ENCODE measurements around the gene FAM13B.
"Not testable (repeated sequence)": the region's sequence is repeated elsewhere in the genome, so short reads cannot be mapped to it uniquely, and the experiment has no call there.

Gene FAM13B

DNA sequence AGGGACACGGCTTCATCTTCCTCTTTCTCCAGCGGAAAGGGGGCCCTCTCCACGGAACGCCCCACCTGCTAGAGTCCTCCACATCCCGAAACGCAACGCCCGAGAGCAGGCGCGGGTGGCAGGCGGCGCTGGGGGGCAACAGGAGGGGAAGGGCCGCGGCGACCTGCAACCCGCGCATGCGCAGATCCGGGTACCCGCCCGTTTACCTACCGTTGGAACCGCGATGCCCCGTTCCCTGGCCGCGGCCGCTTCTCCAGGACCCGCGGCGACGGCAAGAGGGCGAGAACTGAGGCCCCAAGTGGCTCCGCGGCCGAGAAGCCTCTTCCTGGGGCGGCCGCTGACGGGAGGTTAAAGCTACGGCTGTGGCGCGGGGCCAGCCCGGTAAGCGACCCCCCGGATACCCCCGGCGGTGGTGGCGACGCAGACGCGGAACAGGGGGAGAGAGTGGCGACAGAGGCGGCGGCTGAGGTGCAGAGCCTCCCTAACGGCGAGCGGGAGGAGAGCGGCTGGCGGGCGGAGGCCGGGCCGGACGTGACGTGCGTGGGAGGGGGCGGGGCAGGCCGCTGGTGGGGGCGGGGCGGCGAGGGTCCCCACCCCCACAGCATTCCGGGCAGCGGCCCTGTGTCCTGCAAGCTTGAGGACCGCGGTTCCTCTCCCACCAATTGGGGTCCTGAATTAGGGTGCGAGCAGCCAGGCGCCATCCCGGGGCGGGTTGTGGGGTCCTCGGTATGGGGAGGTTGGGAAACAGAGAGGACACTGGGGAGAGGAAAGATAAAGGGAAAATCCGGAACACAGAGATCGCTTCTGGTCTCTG is at the start of gene FAM13B:
Gene FAM13B, minus strand, starts transcription at position 508 of the 814 bp plus-strand sequence. CDS start 13,968 bp downstream, outside the sequence.
- DNase-seq (ENCODE audit: low read depth in 1 of 2, low spot score in 1 of 2), result peak; percentile 60 to 69

DNA sequence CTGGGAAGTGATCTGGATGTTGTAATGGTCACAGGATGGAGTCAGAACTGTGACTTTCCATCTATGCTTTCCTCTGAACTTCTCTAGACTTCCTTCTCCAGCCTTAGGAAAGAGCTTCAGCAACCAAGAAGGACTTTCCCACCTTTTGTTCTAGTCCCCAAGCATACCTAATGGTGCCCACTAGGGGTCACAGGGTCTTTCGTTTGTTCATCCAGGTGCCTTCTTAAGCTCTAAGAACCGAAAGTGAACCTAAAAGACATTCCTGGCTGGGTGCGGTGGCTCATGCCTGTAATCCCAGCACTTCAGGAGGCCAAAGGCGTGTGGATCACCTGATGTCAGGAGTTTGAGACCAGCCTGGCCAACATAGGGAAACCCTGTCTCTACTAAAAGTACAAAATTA is 49.2 kb upstream of the FAM13B start:
- DNase-seq (ENCODE audit: low read depth in 1 of 2, low spot score in 1 of 2), result no peak

DNA sequence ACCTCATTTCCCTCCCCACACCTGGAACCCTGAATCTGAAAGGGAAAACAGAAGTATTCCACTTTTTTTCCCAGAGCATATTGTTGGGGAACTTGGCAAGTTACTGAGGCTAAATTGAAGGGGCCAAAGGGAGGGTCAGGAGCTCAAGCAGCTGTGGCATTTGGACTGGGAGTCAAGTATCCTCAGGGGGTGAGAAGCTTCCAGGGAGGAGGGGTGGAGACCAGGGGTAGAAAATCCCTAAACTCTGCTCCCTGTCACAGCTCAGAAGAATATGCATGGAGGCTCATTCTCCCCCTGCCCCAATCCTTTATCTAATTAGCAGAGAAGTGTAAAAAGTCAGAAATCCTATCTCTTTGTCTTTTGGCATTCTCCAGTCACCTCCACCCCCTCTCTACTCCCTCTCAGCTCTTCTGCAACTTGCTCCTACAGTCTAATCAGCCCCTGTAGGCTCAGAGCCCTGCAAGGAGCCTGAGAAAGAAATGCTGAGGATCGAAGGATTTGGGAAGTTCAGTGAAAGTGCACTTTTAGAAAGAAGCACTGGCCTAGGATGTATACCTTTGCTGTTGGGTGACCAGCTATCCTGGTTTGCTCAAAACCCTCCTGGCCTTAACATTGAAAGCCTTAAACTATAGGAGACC is 45.2 kb upstream of the FAM13B start:
- DNase-seq (ENCODE audit: low read depth in 1 of 2, low spot score in 1 of 2), result no peak

DNA sequence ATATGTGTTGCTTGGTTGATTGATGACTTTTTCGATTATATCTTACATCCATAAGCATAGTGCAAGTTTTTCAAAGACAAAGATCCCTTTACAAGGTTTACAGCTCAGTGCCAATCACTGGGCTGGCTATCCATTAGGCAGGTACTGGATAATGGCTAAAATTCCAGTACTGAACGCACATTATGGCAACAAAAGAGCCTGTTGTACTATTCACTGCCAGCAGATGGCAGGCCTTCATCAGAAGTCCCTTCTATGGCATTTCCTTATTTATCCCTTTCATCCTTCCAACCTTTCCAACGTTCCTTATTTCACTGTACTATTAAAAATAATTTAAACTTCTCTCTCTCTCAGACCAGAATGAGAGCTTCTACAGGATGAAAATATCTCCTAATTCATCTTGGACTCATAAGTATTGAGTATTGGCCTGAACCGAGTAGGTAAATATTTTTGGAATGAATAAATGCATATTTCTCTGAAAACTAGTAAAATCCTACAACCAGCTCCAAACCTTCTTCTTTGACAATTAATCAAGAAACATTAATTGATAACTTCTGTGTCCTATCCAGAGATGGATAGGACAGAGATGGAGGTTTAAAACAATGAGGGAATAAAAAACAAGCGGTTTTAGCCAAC is 44.3 kb upstream of the FAM13B start:
- peak in 1 of 2 donors; percentile 48 for DNase-seq (ENCODE audit: low read depth in 1 of 2, low spot score in 1 of 2)

DNA sequence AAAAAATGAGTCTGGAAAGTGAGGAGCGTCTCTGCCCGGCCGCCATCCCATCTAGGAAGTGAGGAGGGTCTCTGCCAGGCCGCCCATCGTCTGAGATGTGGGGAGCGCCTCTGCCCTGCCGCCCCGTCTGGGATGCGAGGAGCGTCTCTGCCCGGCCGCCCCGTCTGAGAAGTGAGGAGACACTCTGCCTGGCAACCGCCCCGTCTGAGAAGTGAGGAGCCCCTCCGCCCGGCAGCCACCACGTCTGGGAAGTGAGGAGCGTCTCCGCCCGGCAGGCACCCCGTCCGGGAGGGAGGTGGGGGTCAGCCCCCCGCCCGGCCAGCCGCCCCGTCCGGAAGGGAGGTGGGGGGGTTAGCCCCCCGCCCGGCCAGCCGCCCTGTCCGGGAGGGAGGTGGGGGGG is 37.1 kb upstream of the FAM13B start:
- DNase-seq (ENCODE audit: low read depth in 1 of 2, low spot score in 1 of 2), result not testable (repeated sequence)

DNA sequence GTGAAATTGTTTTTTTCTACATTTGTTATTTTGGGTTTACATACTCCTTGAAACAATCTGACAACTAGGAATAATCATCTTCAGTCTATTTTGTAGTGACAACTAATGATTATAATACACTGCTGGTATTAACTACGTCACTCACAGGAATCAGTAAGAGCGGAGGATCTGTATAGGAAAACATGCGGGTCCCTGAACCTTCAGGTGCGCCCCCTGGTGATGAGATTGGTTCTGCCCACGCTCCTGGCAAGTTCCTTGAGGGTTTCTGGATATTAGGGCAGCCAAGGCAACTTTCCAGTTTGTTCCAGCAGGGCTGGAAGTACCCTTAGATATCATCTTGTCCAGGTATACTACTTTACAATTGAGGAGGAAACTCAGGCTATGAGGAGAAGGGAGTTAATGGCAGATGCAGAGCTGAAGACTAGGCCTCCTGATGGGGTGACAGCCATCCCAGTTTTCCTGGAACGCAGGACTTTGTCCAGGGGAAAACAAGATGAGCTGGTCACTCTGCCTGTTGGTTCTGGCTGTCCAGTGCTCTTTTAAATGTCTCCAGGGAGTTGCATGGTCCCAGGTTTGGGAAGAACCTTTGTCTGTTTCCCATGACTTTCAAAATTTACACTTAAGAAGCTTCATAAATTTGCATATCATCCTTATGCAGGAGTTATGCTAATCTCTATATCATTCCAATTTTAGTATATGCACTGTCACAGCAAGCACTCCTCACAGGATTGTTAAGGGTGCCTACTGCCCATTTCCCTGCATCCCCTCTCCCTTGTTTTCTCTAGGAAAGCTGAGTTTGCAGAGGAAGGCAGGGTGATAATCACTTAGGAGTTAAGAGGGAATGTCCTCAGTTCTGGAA is 36.1 kb upstream of the FAM13B start:
- peak; percentile 59 to 66 for DNase-seq (ENCODE audit: low read depth in 1 of 2, low spot score in 1 of 2)

DNA sequence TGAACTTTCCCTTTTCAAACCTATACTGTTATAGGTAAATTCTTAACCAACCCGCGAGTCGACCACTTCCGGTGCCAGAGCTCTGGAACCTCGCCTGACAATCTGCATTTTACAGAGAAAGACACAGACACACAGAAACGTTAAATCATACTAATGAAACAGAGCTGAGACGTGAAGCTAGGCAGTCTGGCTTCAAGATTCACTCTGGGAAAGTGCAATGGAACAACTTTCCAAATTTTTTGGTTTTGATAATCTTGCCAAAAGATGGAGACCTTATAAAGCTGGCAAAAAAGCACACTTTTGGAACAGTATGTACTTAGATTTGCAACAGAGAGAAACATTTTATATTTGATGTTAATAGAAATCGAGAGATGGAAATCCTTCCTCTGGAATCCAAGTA is 35.1 kb upstream of the FAM13B start:
- DNase-seq (ENCODE audit: low read depth in 1 of 2, low spot score in 1 of 2), result no peak

DNA sequence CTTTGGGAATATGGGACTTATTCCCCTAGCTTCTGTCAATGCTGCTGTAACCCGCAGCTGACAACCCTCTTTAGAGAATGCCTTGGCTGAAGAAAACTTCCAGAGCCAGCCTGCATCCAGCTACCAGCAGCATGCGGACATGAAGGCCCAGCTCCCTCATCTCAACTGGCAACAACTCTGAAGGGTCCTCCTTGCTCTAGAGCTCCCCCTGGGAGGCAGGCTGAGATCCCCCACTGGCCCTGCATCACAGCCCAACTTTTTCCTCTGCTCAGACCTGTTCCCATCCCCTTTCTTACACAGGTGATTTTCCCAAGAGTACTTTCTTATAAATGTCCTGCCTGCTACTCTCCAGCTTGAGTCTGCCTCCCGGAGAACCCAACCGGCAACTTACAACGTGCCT is 32.2 kb upstream of the FAM13B start:
- no peak for DNase-seq (ENCODE audit: low read depth in 1 of 2, low spot score in 1 of 2)

DNA sequence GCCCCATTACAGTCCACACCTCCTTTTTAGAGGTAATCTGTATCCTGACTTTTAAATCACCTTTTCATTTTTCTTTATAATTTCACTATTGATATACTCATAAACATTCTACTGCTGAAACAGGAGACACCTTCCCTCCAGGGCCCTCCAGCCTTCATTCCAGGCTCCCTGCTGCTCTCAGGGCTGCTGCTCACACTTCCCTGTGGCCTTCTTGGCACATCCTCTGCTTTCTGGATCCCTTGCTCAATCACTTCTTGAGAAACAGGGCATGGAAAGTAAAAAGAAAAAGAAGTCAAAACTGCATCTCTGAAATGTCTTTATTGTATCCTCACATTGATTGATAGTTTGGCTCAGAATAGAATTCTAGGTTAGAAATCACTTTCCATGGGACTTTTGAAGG is 31.6 kb upstream of the FAM13B start:
- no peak for DNase-seq (ENCODE audit: low read depth in 1 of 2, low spot score in 1 of 2)

DNA sequence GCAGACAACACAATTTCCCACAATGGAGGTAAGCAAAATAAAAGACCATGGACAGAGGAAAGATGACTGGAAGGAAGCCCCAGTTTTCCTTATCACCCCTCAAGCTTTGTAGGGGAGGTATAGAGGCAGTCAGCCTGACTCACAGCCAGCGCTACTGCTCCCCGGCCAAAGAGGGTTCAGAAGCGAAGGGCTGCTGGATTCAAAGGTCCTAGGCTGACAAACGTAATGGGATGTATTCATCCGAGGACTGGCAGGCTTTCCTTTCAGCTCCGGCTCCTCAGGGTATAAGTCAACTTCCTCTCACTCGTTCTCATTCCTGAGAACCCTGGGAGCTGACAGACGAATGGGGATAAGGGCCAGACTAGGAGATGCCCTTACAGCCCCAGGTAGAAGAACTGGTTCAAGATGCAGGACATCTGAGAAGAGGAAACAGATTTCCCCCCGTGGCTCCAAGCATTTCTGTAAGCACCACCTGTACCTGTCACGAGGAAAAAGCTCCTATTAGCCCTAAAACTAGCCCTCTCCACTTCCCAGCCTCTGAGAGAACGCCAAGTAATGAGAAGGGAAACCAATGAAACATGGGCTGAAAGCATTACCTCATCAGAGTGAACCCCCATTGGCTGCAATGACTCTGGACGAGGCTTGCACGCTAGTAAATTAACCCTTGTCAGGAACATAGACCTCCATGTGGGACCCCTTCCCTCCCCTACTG is 22.1 kb upstream of the FAM13B start:
- no peak for DNase-seq (ENCODE audit: low read depth in 1 of 2, low spot score in 1 of 2)

DNA sequence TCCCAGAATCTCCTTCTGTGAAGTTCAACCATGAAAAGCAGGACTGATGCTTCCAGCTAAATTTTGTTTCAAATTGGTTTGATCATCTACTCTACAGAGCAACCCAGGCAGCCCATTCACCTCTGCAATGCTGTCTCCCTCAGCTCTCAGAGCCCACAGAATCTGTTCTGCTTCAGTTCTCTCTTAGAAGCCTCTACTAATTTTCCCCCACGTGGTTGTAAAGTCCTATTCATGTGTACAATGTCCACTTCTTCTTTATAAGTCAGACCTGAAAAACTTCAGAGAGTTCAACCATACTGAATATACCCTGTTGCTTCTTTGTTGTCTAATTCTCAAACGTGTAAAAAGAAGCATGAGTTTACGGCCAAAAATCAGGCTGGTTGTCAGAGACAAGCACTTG is 21.3 kb upstream of the FAM13B start:
- DNase-seq (ENCODE audit: low read depth in 1 of 2, low spot score in 1 of 2), result no peak

DNA sequence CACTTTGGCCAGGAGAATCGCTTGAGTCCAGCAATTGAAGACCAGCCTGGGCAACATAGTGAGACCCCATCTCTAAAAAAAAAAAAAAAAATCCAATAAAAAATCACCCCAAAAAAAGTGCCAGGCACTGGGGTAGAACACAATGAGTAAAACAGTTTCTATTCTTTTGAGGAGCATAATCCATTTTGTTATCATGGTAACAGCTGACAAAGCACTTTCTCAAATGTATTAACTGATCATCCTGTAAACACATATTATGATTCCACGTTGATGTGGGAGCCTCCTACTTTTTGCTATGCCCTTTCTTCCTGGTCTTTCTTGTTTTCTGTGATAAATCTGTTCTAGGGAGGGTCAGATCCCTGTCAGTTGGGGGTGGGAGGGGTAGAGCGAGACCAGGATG is 20.7 kb upstream of the FAM13B start:
- no peak for DNase-seq (ENCODE audit: low read depth in 1 of 2, low spot score in 1 of 2)

DNA sequence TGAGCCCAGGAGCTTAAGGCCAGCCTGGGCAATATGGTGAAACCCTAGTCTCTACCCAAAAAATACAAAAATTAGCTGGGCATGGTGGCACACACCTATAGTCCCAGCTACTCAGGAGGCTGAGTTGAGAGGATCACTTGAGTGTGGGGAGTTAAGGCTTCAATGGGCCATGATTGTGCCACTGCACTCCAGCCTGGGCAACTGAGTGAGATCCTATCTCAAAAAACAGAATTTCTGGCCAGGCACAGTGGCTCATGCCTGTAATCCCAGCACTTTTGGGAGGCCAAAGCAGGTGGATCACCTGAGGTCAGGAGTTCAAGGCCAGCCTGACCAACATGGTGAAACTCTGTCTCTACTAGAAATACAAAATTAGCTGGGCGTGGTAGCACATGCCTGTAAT is 19.8 kb upstream of the FAM13B start:
- not testable (repeated sequence) for DNase-seq (ENCODE audit: low read depth in 1 of 2, low spot score in 1 of 2)

DNA sequence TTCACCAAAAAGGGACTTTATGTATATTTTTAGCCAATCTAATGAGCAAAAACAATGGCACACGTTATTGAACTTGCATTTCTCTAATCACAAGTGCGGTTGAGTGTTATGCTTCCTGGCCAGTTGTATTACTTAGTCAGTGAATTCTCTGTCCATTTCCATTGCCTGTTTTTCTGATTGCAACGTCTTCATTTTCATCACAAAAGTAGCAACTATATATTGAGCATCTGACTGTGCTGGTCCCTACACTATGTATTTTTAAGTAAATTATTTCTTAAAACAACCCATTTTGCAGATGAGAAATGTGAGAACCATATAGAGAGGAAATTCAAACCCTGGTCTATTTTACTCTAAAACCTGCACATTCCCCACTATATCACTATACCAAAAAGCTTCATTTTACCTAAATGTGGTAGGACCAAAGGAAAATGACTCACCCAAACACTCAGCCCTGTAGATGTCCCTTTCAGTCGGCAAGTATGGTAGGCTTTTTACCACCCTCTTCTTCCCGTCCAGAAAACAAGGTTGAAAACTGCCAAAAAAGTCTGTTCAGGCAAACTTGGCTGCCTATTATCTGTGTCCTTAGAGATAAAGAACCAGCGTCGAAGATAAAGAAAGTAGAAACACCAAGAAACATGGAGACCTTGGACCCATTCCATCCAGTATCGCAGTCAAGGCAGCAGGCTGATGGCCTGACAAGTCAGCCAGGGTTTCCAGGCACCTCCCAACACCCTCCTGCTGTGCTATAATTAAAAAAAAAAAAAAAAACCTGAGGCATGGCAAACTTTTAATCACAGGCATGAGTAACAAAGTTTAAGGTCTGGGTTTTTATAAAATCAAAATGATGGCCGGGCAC is 18.8 kb upstream of the FAM13B start:
- DNase-seq (ENCODE audit: low read depth in 1 of 2, low spot score in 1 of 2), result no peak

DNA sequence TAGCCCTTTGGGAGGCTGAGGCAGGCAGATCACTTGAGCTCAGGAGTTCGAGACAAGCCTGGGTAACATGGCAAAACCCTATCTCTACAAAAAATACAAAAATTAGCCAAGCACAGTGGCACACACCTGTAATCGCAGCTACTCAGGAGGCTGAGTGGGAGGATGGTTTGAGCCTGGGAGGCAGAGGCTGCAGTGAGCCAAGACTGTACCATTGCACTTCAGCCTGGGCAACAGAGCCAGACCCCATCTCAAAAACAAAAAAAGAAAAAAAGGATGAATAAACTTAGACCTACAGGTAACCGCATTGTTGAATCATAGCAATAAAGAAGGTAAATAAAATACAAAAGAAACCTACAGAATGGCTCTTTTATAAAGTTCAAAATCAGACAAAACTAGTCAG is 12.4 kb upstream of the FAM13B start:
- DNase-seq (ENCODE audit: low read depth in 1 of 2, low spot score in 1 of 2), result not testable (repeated sequence)

DNA sequence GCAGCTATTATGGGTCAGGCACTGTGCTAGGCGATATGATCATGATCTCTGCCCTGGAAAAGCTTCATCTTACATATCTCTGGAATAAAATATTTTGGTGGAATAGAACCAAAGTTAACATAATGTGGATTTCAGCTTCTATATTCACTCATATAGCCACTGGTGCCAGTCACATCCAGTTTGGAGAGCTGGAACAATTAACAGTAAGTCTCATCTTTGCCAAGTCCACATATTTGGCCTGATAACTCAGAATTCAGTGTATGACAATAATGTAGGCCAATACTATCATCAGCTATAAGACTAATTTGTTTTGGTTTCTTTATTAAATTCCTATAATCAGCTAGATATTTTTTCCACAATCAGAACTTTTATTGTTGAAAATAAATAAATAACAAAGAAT is 5.9 kb upstream of the FAM13B start:
- DNase-seq (ENCODE audit: low read depth in 1 of 2, low spot score in 1 of 2), result no peak

DNA sequence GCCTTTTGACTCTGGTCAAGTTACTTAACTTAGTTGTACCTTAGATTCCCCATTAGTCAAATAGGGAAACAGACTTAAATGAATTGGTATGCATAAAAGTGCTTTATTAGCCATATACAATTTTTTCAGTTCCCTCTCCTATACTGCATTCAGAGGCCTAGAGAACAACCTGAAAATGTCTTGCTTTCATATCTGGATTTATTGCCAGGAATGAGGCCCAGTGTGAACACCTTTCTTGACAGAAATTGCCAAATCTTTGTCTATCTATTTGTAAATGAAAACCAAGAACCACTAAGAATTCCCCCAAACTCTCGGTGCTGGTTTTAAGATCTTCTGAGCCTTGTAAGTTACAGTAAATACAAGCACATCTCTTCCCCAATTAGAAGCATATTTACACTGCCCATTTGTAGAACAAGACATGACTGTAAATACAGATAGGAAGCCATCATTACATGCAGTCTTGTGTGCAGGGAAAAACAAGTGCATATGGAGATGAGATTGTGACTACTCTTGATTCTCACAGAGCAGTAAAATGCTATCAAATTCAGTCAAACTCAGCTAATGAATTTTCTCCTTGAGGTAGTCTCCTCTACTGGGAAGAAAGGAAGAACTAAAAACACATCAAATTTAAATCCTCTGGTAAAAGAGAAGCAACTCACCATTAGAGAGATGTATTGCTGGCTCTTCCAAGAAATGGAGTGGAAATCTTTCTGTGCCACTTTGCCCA is 5.2 kb upstream of the FAM13B start:
- no peak for DNase-seq (ENCODE audit: low read depth in 1 of 2, low spot score in 1 of 2)

DNA sequence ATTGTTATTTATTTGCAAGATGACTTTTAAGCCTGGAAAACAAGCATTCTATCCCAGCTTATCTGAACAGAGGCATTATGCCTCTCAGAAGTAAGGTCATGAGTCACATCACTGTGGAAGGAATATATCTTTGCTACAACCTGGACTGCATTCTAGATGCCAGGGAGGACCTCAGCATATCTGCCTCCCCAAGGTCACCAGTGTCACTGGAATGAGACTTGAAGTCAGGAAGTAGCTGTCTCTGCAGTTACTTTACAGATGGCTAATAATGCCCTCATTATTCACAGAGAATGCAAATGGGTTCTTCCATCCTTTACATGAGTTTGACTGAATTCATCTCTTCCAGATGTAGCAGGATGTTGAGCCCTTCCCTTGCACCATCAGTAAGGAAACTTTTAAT is 4.4 kb upstream of the FAM13B start:
- no peak for DNase-seq (ENCODE audit: low read depth in 1 of 2, low spot score in 1 of 2)

All from activated CD4-positive, alpha-beta T cell treated with anti-CD3 and anti-CD28 coated beads, Interleukin-2, amount 50 U/mL, for 24 hours (primary cell).